ENCODE data around the gene VSX2. TPM values are rescaled to one million over a fixed set of nuclear protein-coding genes. Genes with fewer than 3 reads are reported as not detected.

The VSX2 gene
- total RNA-seq, 2 donors from 2014 or later: not detected

GRCh38 chr14:74309125-74310022 lies 70.1 kb downstream of the VSX2 start:
- DNase-seq (ENCODE audit: low spot score) (no peak), ATAC-seq (ENCODE audit: insufficient number of reproducible peaks, low FRiP score, low read depth) (no peak)
- no peak overlapping the region for H3K27ac ChIP-seq
- no peak overlapping the region for H3K4me3 ChIP-seq
- TF ChIP-seq CTCF (IDR thresholded peaks at IDR 0.05): no peak
- H3K36me3 ChIP-seq: no peaks in the 10 kb centered on the region
- H3K9me3 ChIP-seq: no peaks in the 10 kb centered on the region
- H3K27me3 ChIP-seq (replicated peaks; ENCODE audit: insufficient read depth): no peaks in the 10 kb centered on the region
- no peaks in the 10 kb centered on the region for H3K4me1 ChIP-seq (ENCODE audit: control insufficient read depth in 1 of 2, low read depth in 2 of 2)

- ATAC-seq (ENCODE audit: insufficient number of reproducible peaks, low FRiP score, low read depth): no peak
- no peaks in the 10 kb centered on the region for H3K9me3 ChIP-seq
- TF ChIP-seq CTCF (IDR thresholded peaks at IDR 0.05): no peak
Measured at GRCh38 chr14:74312161-74312560, 72.9 kb downstream of the VSX2 start.

More at GRCh38 chr14:74312161-74312560, 72.9 kb downstream of the VSX2 start:
- no peaks in the 10 kb centered on the region for H3K36me3 ChIP-seq
- H3K4me3 ChIP-seq: no peak overlapping the region
- no peaks in the 10 kb centered on the region for H3K27me3 ChIP-seq (replicated peaks; ENCODE audit: insufficient read depth)
- DNase-seq (ENCODE audit: low spot score): no peak
- H3K27ac ChIP-seq: no peak overlapping the region
- H3K4me1 ChIP-seq (ENCODE audit: control insufficient read depth in 1 of 2, low read depth in 2 of 2): no peaks in the 10 kb centered on the region

Other genes with a start within 250 kb of the VSX2 start
- 10 to 100 TPM in 1 of 2 donors, 1 to 10 TPM in 1; 9.8 to 17.5 TPM for gene ENTPD5, start 220.2 kb upstream of the VSX2 start, total RNA-seq
- 1 to 10 TPM; 4.7 to 5.6 TPM for gene BBOF1, start 220.1 kb upstream of the VSX2 start, total RNA-seq
- 10 to 100 TPM; 20.3 to 28.5 TPM for gene ALDH6A1, start 155.0 kb upstream of the VSX2 start, total RNA-seq
- gene LIN52, start 154.5 kb upstream of the VSX2 start, total RNA-seq: 10 to 100 TPM in 1 of 2 donors, 1 to 10 TPM in 1; 8.7 to 22.1 TPM
- 10 to 100 TPM; 47.7 to 62.4 TPM for gene ABCD4, start 63.5 kb downstream of the VSX2 start, total RNA-seq
- not detected for gene VRTN, start 109.0 kb downstream of the VSX2 start, total RNA-seq
- 1 to 10 TPM in 1 of 2 donors, under 1 TPM in 1; 0.21 to 3.1 TPM for gene SYNDIG1L, start 186.8 kb downstream of the VSX2 start, total RNA-seq

Measured in thoracic aorta (tissue), 2 donors.